HEK293T (cell line): ENCODE measurements around the gene CACYBP.

Experiments used
- BHLHE40 ChIP-seq: fragments of 450-650 bp; IDR thresholded peaks from 2 replicates; pipeline ENCODE4 v1.6.1; 2016; ENCODE audit warnings: mild to moderate bottlenecking, moderate library complexity, borderline replicate concordance
- ELF4 ChIP-seq: fragments of 450-650 bp; IDR thresholded peaks from 2 replicates; pipeline ENCODE4 v1.6.1; 2017; ENCODE audit warnings: antibody characterized with exemption
- FOXK2 ChIP-seq: fragments of 450-650 bp; IDR thresholded peaks from 2 replicates; pipeline ENCODE4 v1.6.1; 2016; ENCODE audit warnings: mild to moderate bottlenecking
- FOXM1 ChIP-seq: fragments of 450-650 bp; IDR thresholded peaks from 2 replicates; pipeline ENCODE4 v1.6.1; 2017; ENCODE audit warnings: mild to moderate bottlenecking, borderline replicate concordance
- LEF1 ChIP-seq: fragments of 450-650 bp; IDR thresholded peaks from 2 replicates; pipeline ENCODE4 v1.6.1; 2017; ENCODE audit warnings: mild to moderate bottlenecking, borderline replicate concordance
- PKNOX1 ChIP-seq: fragments of 450-650 bp; IDR thresholded peaks from 2 replicates; pipeline ENCODE4 v1.6.1; 2016
- TARDBP ChIP-seq: fragments of 450-650 bp; IDR thresholded peaks from 2 replicates; pipeline ENCODE4 v1.6.1; 2016

- TF ChIP-seq LEF1 (no peak), PKNOX1 (no peak), FOXK2 (no peak), TARDBP (no peak), FOXM1 (no peak), ELF4 (no peak), BHLHE40 (no peak)
Observed at GRCh38 chr1:175000697-175001187, 995 bp downstream of the CACYBP start.
